Gastrocnemius medialis (tissue), 4 donors: ENCODE results near the gene SLC37A3.

ENCODE experiments used
- CTCF ChIP-seq, 5 experiments: fragments of 450-650 bp in 3 of 5; fragments of 200-600 bp in 2 of 5; sonication (generic) in 2 of 5; IDR thresholded peaks in 4 of 5; conservative IDR thresholded peaks in 1 of 5; 1 replicate in 4 of 5; 2 replicates in 1 of 5; pipeline ENCODE4 v1.5.1; 2016 to 2019; ENCODE audit warnings: antibody characterized with exemption in 5 of 5, mild to moderate bottlenecking in 3 of 5, moderate library complexity in 3 of 5
- POLR2A ChIP-seq, 2 donors: fragments of 450-650 bp; IDR thresholded peaks; one replicate each; pipeline ENCODE4 v1.6.1; 2017; ENCODE audit warnings: antibody characterized with exemption in 2 of 2, mild to moderate bottlenecking in 2 of 2, moderate library complexity in 2 of 2

- TF ChIP-seq CTCF (IDR thresholded peaks at IDR 0.05 in 4 of 5, conservative IDR thresholded peaks at IDR 0.05 in 1 of 5) (no peak), POLR2A (IDR thresholded peaks at IDR 0.05) (no peak)
Measured at GRCh38 chr7:140347218-140347617, 51.1 kb downstream of the SLC37A3 start.
